Stimulated activated CD4-positive, alpha-beta T cell treated with anti-CD3 and anti-CD28 coated beads, Interleukin-2, amount 100 ng/mL, for 4 hours (primary cell): ENCODE data around the gene CLDN9.

ENCODE experiments used
- DNase-seq: peaks from one replicate; pipeline ENCODE4 v3.0.0-alpha.2; 2020; ENCODE audit warnings: low read depth

The CLDN9 gene

DNA sequence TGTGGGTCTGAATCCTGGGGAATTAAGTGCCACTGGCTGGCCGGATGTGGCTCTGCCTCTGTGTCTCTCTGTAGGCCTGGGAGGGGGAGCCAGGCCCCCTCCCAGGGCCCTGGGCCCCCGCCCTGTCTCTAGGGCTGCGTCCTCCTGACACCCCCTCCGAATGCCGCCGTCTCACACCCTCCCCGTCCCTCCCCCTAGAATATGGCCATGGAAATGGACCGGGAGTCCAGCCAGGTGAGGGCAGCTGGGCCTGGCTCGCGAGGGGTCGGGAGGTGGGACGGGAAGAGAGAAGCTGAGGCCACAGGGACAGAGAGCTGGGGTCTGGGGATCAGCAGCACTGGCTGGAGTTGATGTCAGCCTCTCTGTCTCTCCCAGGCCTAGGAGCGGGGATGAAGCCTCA is 16.4 kb upstream of the CLDN9 start:
- no peak for DNase-seq

DNA sequence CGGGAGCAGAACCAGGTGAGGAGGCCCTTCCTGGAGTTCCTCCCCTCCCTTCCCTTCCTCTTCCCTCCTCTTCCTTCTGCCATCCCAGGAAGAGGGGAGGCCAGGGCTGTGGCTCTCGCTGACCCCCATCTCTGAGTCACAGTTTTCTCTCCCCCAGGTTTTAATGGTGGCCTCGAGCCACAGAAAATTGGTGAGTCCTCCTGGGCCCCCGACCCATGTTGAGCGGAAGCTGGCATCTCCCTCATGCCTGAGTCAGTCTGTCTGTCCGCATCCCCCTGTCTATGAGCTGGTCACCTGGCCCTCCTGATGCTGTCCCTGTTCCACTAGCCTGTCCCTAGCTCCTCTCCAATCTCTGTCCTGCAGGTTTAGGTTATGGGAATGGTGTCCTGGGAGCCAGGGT is 12.8 kb upstream of the CLDN9 start:
- DNase-seq = no peak

DNA sequence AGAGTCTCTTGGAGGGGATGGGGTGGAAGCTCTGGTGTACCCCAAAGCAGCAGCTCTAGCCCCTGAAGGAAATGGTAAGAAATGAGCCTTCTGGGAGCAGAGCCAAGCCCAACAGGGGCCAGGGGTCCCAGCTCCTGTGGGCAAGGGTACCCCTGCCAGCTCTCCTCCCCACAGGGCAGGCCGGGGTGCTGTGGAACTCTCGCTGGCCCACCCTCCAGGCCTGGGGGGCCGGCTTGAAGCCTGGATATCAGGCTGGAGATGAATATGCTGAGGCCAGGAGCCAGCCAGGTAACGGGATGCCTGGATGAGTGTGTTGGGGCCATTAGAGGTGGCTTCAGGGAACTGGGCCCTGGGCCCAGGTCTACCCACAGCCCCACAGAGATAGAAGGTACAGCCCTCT is 12.2 kb upstream of the CLDN9 start:
- no peak for DNase-seq

DNA sequence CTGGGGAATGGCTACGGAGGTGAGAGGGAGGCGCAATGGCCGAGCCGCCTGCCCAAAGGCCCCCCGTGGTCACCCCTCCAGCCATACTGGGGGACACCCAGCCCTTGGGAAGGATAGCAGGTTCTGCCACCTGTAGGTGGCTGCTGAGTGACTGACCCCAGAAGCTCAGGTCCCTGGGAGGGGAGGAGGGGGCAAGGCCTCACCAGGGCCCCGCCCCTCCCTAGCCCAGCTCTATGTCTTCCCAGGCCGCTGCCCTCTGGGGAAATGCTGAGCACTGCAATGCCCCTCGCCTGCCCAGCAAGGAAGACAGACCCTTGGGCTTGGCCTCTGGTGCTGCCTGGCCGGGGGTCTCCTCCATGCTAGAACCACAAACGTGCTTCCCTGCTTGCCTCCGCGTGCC is 11.4 kb upstream of the CLDN9 start:
- DNase-seq = no peak

DNA sequence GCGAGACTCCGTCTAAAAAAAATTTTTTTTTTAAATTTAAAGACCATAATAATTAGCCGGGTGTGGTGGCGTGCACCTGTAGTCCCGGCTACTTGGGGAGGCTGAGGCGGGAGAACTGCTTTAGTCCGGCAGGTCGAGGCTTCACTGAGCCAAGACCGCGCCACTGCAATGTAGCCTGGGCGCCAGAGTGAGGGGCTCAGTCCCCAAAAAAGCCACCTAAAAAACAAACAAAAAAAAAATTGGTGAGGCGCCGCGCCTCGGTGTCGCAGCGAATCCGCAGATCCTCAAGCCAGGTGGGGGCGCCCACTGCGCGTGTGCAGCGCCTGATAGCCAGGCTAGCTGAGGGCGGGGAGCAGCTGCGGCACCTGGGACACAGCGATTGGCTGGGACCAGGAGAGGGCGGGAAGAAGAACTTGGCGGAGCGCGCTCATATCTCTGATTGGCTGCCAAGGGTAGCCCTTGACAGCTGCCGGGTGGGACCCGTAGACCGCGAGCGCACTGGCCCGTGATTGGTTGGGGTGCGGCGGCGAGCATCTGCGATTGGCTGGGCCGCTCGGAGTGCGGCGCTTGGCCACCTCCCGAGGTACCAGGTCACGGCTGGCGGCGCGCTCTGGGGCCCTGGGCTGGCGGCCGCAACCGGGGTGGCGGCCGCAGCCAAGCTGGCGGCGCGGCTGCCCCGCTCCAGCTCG is 9.0 kb upstream of the CLDN9 start:
- DNase-seq = peak; percentile 95

DNA sequence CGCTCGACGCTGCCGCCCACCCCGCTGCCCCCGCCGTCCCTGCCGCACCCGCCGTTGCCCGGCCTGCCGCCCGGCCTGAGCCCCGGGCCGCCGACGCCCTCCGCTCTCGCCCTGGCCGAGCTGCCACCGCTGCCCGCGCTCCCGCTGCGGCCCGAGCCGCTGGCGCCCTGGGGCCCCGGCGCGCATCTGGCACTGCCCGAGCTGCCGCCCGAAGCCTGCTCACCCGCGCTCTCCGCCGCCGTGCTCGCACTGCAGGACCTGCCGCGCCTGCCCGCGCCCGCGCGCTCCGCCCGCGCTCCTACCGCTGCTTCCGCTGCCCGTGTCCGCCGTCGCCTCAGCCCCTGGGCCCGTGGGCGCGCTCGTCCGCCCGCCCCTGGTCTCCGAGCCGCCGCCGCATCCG is 8.4 kb upstream of the CLDN9 start:
- no peak for DNase-seq

DNA sequence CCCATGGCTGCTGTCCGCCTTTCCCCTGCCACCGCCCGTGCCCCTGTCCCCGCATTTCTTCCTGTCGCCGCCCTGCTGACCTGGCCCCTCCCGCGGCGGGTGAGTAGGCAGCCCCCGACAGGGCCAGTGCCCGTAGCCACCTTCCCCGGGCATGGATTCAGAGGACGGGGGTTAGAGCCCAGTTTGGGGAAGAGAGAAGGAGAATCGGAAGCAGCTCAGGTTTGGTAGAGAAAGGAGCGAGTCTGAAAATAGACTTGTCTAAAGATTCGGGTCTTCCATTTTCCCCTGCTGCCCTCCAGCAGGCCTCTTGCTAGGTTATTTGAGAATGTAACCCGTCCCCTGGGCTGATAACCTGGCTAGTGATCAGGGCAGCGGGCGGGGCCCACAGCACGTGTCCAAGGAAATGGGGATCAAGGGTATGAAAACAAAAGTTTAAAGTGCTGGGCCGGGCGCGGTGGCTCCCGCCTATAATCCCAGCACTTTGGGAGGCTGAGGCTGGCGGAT is 7.9 kb upstream of the CLDN9 start:
- no peak for DNase-seq

DNA sequence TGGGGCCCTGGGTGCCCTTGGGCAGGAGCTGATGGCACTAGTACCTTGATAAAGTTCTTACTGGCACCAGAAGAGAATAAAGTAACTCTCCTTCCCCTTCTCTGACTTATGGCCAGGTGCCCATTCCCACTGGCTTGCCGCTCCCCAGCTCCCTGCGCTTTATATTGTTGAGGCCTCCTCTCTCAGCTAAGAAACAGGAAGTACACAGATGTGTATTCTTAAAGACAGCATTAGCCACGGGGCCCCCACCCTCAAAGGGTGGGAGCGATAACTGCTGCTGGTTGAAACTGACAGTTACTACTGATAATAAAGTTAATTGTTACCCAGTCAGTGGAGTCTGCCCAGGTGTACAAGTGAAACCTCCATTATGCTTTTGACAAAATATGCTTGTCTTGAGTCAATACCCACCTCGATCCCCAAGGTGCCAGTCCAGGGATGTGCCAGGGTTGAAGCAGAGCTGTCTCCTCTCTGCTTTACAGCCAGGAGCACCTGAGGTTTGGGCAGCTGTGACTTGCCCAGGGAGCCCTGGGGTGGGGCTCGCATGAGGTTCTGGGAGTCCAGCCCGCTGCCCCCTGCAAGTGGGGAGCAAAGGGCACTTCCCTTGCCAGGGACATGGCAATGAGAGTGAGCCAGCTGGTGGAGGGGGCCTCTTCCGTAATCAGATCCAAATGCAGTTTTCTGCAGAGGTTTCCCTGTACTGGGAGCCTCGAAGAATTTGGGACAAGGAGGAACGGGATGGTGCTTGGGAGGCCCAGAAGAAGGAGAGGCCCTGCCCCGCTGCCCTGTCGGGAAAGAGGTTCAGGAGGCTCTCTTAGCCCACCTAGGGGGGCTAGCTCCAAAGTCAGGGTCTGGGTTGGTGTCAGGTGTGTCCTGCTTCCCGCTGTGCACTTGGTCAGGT is 5.4 kb upstream of the CLDN9 start:
- DNase-seq = no peak

DNA sequence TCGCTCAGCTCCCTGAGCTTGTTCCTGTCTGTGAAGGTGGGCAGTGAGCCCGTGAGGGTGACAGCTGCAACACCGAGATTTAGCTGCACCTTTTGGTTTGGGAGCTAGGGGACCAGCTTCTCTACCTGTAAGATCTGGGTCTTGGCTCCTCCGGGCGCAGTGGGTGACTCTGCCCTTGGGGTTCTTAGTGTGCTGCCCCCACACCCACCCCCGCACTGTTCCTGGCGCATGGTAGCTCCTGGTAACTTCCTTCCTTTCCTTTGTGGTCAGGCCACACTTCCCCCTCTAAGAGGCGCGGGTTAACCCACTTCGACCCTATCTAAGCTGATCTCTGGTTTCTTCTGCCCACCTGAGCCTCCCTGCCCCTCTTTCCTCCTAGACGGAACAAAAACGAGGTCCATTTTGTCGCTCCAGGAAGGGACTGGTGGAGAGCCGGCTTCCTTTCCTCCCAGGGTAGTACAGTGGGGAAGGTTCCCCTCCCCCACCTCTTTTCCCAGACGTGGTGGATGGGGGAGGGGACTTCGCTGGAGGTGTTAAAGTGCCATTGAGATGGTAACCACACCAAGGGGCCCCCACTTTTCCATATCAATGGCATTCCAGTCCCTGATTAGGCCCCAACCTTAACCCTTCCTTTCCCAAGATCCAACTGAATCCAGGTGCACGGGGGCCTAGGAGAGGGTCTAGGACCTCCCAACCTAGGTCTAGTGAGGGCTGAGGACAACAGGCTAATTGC is 4.6 kb upstream of the CLDN9 start:
- no peak for DNase-seq

DNA sequence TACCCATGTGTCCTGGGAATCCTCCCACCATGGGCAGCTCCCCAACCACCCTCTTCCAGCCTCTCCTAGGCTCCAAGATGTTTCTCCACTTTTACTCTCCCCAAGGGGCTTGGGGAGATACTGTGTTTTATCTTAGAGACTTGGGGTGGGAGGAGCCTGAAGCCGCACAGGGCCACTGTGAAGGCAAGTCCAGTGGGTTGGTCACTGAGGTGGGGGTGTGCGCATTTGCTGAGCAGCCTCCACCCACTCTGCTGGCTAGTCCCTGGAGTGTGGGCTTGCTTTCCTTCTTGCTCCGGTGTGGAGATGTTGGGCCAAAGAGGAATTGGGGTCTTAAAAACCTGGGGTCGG is 4.1 kb upstream of the CLDN9 start:
- no peak for DNase-seq

DNA sequence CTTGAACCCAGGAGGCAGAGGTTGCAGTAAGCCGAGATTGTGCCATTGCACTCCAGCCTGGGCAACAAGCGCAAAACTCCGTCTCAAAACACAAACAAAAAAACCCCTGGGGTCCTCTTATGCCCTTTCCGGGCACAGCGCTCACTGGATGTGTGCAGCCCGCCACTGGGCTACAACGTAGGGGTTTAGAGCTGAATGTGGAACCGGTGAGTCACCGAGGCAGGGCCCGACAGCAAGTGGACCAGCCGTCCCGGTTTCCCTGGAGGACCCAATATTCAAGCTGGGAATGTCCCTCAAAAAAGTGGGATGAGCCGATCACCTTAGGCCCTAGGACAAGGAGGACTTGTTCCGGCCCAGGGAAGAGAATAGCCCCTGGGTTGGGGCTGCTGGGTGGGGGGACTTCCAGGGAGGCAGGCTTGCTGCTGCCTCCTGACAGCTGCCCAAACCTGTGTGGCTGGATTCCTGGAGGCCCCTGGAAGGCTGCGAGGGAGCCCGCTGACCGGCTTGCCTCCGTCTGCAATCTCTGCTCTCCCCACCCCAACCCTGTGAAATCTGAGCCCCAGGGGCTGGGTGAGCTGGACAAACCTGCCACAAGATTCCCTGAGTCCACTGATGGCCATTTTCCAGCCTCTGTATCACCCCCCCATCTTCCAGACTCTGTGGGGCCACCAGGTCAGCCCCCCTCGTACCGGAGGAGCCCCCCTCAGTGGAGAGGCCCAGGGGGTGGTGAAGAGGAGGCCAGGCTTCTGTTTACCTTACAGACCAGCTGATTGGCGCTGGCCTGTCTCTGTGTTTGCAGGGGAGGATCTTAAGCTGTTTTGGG is 2.9 kb upstream of the CLDN9 start:
- DNase-seq = no peak

DNA sequence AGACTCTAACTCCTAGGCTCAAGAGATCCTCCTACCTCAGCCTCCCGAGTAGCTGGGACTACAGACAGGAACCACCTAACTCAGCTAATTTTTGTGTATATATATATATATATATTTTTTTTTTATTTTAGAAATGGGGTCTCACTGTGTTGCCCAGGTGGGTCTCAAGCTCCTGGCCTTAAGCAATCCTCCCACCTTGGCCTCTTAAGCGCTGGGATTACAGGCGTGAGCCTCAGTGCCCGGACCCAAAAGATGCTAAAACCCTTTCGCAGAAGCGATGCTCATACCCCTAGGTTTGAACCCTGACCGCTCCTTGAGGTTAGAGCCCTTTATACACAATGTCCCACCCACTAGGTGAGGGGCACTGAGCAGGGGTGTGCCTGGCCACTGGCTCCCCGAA is 2.2 kb upstream of the CLDN9 start:
- DNase-seq = no peak

DNA sequence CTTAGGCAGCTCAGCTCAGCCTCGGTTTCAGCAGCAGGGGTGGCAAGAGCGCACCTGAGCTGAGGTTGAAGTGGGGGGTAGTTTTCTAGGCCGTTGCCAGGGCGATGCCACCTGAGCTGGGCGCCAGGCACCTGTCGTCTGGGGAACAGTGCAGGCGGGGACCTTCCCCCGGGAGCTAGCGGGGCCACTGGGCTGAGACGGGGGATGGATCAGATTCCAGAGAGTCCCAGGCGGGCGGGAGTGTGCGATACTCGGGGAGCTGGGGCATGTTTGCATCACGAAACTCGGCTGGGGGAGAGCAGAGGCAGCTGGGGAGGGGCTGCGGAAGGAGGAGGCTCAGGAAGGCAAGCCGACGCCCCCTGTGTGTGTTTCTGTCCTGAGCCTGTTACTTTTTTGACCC is 477 bp upstream of the CLDN9 start:
- no peak for DNase-seq

DNA sequence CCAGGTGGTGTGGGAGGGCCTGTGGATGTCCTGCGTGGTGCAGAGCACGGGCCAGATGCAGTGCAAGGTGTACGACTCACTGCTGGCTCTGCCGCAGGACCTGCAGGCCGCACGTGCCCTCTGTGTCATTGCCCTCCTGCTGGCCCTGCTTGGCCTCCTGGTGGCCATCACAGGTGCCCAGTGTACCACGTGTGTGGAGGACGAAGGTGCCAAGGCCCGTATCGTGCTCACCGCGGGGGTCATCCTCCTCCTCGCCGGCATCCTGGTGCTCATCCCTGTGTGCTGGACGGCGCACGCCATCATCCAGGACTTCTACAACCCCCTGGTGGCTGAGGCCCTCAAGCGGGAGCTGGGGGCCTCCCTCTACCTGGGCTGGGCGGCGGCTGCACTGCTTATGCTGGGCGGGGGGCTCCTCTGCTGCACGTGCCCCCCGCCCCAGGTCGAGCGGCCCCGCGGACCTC is 798 bp downstream of the CLDN9 start:
- no peak for DNase-seq

DNA sequence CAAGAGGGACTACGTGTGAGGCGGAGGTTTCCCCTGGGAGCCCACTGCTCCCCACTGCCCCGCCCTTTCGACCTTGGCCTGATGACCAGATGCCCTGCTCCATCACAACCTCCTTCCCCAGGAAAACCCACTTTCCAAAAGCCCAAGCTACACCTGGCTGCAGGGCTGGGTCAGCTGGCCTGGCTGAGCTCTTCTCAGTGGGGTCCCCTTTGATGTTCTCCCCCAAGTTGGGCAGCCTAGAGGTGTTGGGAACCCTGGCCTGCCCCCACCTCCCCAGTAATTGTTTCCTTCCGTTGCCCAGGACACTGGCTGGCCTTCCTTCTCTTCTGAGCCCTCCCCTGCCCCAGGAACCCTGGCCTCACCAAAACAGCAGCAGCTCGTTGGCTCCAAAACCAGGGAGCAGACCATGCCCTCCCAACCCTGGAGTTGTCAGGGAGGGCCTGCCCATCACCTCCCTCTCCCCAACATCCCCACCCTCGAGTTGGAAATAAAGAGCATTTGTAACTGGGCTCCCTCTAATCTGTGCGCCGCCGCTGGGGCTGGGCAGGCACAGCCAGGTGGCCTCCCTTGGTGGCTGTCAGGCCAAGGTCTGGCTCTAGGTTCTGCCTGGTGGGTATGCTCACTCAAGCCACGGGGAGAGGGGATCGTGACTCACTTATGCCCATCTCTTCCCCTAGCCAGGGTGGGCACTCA is 1.4 kb downstream of the CLDN9 start:
- no peak for DNase-seq

DNA sequence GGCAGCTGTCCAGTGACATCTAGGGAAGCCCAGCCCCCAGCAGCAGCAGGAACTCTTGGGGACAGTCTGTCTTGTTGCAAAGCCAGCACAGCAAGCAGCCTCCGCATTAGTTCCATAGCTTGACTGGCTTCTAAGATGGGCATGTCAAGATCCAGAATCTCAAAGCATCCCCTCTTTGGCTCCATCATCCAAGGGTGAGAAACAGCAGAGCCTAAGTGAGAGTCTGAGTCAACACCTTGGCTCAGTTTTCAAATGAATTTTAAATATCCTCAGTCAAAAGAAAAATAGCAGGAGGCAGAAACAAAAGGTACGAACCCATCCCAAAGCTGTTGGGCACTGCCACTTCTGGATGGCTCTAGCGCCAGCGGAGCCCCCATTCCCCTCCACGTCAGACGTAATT is 2.2 kb downstream of the CLDN9 start:
- DNase-seq = no peak

DNA sequence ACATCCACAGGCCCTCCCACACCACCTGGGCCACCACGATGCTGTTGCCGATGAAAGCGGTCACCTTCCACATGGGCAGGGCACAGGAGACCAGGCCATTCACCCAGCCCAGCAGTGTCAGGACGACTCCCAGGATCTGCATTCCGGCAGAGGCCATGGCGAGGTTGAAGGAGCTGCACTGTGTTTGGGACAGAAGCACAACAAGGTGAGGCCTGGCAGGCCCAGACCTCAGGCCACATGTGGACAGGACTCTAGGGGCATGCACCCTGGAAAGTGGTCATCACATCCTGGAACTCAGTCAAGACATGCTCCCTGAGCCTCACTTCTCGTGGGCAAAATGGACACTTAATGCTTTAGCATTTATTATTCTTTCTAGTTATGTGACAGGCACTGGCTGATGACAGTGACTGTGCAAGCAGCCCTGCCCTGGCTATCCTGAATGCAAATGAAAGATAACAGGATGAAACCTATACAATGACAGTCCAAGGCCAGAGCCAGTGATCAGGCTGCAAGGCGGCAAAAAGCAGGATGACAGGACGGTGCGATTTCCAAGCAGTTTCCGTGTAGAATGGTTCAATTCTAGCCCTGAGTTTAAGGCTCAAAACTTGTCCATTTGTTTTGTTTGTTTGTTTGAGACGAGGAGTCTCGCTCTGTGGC is 3.3 kb downstream of the CLDN9 start:
- no peak for DNase-seq

DNA sequence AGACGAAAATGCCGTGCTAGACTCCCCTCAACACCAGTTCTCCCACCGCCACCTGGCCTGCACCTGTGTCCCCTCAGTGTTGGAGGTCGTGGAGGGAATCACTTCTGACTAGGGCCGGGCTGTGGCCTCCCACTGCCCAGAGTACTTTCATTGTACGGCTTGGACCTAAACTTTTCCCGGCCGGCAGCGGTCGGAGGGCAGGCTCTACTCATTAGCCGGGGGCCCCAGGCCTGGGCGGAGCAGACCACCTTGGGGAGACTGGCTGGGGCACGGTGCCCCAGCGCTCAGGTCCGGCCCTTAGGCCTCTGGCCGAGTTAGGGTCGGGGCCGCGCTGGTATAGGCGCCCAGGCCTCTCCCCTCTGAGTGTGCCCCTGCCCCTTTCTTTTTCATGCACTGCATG is 4.6 kb downstream of the CLDN9 start:
- DNase-seq = no peak

DNA sequence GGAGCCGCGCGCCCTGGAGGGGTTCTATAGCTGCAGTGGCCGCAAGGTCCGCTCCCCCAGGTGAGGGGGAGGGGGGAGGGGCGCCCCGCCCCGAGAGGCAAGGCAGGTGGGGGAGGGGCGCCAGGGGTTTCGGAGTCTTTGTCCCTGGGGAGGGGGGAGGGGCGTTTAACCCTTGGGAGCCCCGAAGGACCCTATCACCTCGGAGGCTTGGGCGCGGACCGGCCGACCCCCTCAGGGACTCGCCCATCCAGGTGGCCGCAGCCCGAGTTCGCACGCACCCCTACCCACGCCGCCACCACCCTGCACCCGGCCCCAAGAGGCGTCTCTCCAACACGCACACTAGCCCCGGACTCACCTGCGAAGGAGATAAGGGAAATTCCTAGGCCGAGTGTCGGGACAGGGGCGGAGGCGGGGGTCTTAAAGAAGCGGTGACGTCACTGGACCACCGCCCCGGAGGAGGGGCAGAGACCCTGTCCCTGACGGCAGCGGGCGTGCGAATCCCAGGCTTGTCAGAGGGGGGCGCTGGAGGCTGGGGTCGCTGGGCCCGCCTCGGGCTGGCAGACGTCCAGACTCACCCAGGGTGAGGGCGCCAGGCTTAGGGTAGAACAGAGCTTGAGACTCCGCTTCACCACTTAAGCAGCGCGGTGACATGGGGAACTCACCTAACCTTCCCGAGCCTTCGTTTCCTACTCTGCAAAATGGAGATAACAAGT is 5.2 kb downstream of the CLDN9 start, which contains the start of gene CLDN6:
CLDN6 (minus strand) TSS at position 390 of the 713 bp plus-strand sequence. CDS start 2,162 bp downstream, outside the sequence.
- no peak for DNase-seq
